AG09319 (cell line): ENCODE measurements around the gene DUOXA2.

Experiments
- DNase-seq: peaks from one replicate; pipeline ENCODE4 v3.0.0-alpha.2; 2010; ENCODE audit warnings: low read depth; ENCODE audit errors: extremely low read depth
- TF ChIP-seq, protein P1 (sequence below): IDR thresholded peaks from 2 replicates; pipeline ENCODE4 v1.5.1; 2011; ENCODE audit warnings: low read depth, mild to moderate bottlenecking, inconsistent platforms, low read length, moderate library complexity

Gene DUOXA2

DNA sequence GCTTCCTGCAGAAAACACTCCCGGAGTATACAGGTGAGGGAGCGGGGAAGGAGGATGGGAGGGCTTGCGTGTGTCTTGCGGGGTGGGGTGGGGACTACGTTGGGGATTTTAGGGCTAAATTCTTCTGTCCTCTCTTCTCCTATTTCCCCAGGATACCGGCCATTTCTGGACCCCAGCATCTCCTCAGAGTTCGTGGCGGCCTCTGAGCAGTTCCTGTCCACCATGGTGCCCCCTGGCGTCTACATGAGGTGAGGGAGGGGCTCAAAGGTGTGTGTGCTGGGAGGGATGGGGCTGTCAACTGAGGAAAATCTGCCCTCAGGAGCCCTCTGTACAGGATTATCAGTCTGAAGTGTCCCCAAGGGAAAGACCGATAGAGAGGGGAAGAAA is 22.2 kb downstream of the DUOXA2 start:
- TF ChIP-seq, protein P1, sequence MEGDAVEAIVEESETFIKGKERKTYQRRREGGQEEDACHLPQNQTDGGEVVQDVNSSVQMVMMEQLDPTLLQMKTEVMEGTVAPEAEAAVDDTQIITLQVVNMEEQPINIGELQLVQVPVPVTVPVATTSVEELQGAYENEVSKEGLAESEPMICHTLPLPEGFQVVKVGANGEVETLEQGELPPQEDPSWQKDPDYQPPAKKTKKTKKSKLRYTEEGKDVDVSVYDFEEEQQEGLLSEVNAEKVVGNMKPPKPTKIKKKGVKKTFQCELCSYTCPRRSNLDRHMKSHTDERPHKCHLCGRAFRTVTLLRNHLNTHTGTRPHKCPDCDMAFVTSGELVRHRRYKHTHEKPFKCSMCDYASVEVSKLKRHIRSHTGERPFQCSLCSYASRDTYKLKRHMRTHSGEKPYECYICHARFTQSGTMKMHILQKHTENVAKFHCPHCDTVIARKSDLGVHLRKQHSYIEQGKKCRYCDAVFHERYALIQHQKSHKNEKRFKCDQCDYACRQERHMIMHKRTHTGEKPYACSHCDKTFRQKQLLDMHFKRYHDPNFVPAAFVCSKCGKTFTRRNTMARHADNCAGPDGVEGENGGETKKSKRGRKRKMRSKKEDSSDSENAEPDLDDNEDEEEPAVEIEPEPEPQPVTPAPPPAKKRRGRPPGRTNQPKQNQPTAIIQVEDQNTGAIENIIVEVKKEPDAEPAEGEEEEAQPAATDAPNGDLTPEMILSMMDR, result peak; percentile 10; the same call in 1 of the 2 replicates
- DNase-seq, result no peak

DNA sequence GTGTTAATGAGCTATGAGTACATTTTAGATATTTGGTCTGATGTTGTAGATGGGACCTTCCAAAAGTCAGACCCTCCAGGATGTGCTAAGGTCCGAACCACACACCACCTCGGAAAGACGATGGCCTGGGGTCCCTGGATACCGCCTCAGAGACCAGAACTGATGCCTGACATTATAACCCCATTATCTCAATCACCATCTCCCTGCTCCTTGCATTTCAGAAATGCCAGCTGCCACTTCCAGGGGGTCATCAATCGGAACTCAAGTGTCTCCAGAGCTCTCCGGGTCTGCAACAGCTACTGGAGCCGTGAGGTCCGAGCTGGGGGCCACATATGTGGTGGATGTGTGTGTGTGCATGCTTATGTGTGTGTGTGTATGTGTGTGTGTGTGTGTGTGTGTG is 23.6 kb downstream of the DUOXA2 start:
- TF ChIP-seq, protein P1, result no peak
- no peak for DNase-seq

DNA sequence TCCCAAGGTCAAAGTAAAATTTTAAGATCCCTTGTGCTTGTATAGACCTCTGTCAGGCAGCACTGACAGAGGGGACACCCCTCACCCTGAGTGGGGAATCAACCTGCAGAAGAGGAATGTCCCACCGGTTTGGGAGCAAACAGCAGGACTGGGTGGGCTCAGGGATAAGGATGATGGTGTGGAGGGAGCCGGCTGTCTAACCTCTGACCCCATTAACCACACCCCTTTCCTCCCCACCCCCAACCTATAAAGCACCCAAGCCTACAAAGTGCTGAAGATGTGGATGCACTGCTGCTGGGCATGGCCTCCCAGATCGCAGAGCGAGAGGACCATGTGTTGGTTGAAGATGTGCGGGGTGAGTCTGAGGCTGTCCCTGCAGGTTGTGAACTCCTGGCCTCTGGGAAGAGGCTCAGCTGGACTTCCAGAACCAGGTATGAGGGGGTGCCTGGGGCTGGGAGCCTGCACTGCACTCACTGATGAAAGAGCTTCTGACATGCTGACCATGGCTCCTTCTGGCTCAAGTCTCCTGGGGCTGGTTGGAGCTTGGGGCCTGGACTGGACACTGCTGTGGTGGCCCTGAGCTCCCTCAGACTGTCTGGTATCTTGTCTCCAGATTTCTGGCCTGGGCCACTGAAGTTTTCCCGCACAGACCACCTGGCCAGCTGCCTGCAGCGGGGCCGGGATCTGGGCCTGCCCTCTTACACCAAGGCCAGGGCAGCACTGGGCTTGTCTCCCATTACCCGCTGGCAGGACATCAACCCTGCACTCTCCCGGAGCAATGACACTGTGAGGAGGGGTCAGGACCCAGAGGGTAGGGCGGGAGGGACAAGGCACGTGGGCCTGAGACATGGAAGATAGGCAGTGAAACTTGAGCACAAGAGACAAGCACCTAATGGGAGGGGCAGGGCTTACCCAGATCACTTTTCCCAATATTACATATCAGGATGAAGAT is 25.0 kb downstream of the DUOXA2 start:
- TF ChIP-seq, protein P1, result no peak
- no peak for DNase-seq

DNA sequence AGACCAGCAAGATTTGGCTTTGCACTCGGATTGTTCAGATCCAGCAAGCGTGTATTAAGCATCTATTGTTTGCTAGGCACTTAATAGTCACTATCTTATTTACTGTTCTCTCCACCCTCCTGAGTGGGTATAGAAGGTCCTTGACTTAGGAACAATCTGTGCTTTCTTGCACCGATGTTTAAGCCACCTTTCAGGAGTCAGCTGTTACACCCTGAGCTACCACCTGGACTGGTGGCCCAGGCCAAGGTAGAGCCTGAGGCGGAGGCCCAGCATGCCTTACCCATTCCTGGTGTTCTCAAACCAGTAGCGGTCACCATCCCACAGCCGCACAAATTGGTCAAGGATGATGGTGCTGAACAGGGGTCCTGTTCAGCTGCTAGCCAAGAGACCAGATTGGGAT is 25.6 kb downstream of the DUOXA2 start:
- DNase-seq, result no peak
- TF ChIP-seq, protein P1, result no peak

DNA sequence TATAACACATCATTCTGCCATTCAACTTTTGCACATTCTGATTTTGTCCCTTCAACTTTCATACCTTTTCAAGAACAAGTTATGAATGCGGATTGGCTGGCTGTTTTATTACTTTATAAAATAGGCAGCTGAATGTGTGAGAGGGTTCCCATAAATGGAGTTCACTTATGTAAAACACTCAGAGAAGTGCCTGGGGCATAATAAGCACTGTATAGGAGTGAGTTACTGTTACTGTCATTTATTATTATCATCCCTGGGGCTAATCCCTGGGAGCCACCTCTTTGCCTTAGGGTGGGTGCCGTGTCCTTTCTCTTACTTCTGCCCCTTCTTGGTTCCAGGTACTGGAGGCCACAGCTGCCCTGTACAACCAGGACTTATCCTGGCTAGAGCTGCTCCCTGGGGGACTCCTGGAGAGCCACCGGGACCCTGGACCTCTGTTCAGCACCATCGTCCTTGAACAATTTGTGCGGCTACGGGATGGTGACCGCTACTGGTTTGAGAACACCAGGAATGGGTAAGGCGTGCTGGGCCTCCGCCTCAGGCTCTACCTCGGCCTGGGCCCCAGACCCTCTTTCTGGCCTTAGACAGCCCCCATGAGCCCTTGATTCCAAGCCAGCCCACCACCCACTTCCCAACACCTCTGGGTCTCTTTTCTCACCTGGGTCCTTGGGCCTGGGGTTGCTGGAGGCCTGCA is 26.6 kb downstream of the DUOXA2 start:
- TF ChIP-seq, protein P1, result no peak
- DNase-seq, result no peak

DNA sequence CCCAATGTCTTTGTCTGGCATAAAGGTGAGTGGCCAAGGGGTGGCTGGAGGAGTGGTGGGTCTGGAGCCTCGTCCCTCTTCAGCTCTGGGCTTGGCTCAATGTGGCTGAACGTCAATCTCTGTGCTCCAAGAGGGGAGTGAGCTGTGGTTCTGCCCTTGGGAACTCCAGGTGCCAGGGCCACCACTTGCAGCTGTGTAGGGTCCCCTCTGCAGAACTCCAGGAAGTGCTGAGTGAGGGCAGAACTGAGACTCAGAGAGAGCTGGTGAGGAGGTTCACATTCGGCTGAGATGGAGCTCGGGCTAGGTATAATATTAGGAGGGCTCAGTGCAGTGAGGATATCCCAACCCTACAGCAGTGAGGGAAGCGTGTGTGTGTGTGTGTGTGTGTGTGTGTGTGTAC is 27.3 kb downstream of the DUOXA2 start:
- no peak for DNase-seq
- TF ChIP-seq, protein P1, result no peak

DNA sequence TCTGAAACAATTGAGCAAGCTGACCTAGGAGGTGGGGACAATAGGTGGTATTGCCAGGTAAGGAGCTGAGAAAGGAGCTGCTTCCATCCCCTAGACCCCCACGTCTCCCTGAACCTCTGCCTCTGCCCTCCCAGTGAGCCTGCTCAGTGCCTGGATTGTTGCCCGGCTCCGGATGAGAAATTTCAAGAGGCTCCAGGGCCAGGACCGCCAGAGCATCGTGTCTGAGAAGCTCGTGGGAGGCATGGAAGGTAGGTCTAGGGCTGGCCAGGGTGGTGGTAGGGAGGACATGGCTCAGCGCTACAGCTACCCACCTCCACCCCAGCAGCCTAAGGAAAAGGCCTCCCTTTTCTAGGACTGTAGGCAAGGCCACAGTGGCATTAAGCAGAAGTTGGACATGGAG is 28.9 kb downstream of the DUOXA2 start:
- TF ChIP-seq, protein P1, result no peak

More for the DNA sequence above, 28.9 kb downstream of the DUOXA2 start:
- no peak for DNase-seq
